ENCODE results near the gene ETS1. TPM values are rescaled to one million over a fixed set of nuclear protein-coding genes. Genes with fewer than 3 reads are reported as not detected.

ETS1 gene
- total RNA-seq, 1 experiment from 2014 or later = 1.1 TPM

DNA sequence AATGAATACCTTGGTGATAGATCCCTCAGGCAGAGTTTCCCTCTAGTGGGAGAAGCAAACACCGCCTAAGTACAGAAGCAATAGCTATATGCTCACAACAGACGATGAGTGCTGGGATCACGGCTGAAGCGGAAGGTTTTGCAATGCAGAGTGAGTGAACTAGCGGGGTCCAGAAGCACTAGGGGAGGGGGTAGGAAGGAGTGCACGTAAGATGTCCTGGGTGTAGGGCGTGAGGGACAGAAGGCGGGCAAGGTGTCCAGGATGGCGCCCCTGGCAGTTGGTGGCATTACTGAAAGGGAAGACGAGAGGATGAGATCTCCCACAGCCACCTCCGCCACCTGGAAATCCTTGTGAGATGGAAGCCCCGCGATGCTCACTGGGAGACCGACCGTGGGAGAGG is 81.0 kb downstream of the ETS1 start:
- H3K36me3 Mint-ChIP-seq (ENCODE audit: insufficient read depth, unreplicated experiment) = peaks cover 7% of the 10 kb centered on the region
- peaks cover 9% of the 10 kb centered on the region for H3K4me1 Mint-ChIP-seq (ENCODE audit: low read depth, unreplicated experiment)
- H3K27me3 Mint-ChIP-seq (ENCODE audit: insufficient read depth, unreplicated experiment) = no peaks in the 10 kb centered on the region
- no peak overlapping the region for H3K4me3 ChIP-seq (ENCODE audit: low read depth, low read length)
- ChIA-PET CTCF (no interaction called here), POLR2A (no interaction called here)
- TF ChIP-seq, protein P1, sequence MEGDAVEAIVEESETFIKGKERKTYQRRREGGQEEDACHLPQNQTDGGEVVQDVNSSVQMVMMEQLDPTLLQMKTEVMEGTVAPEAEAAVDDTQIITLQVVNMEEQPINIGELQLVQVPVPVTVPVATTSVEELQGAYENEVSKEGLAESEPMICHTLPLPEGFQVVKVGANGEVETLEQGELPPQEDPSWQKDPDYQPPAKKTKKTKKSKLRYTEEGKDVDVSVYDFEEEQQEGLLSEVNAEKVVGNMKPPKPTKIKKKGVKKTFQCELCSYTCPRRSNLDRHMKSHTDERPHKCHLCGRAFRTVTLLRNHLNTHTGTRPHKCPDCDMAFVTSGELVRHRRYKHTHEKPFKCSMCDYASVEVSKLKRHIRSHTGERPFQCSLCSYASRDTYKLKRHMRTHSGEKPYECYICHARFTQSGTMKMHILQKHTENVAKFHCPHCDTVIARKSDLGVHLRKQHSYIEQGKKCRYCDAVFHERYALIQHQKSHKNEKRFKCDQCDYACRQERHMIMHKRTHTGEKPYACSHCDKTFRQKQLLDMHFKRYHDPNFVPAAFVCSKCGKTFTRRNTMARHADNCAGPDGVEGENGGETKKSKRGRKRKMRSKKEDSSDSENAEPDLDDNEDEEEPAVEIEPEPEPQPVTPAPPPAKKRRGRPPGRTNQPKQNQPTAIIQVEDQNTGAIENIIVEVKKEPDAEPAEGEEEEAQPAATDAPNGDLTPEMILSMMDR (IDR thresholded peaks at IDR 0.05; ENCODE audit: insufficient read depth in 1 of 2, low read depth in 1 of 2, low read length in 1 of 2, severe bottlenecking in 1 of 2, unreplicated experiment in 1 of 2) = no peak
- H3K4me3 Mint-ChIP-seq (ENCODE audit: unreplicated experiment) = no peak overlapping the region
- no peaks in the 10 kb centered on the region for H3K36me3 ChIP-seq (ENCODE audit: control insufficient read depth, insufficient read depth, low read length)
- DNase-seq = no peak
- no peaks in the 10 kb centered on the region for H3K9me3 Mint-ChIP-seq (ENCODE audit: unreplicated experiment)
- H3K9me3 ChIP-seq = no peaks in the 10 kb centered on the region
- BruUV-seq (replicated peaks) = no TSS peak
- no peaks in the 10 kb centered on the region; the same call in 1 of the 2 replicates for H3K4me1 ChIP-seq
- peak overlapping the region; percentile 42 for H3K27ac Mint-ChIP-seq (ENCODE audit: unreplicated experiment)
- intact Hi-C loops (cut with micrococcal nuclease; ENCODE audit: unreplicated experiment) = no loop called here
- no peaks in the 10 kb centered on the region for H3K27me3 ChIP-seq (replicated peaks; ENCODE audit: control insufficient read depth, insufficient read depth, low read length)

DNA sequence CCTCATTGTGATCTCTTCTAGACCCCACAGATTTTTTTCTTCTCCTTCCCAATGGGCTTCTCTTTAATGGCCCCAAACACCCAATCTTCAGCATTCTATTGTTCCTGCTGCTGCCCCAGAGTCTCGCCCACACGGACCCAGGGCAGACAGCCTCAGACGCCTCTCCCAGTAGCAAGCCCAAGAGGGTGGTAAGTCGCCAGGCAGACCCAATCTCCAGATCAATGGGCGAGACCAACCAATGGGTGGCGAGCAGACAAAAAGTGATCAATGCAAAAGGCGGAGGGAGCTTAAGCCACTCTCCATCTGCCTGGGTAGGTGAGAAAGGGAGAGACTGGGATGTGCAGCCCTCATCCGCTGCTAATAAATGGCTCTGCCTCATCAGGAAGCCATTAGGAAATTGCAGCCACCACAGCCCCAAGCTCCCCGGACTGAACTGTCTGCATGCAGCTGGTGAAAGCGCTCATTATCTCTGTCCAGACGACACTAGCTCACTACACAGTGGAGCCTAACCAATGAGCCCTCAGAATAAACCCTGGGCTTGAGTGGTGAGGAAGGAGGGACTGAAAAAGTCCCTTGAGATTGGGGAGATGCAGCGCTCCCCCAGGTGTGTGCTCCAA is 81.8 kb downstream of the ETS1 start:
- no peaks in the 10 kb centered on the region for H3K36me3 ChIP-seq (ENCODE audit: control insufficient read depth, insufficient read depth, low read length)
- no peaks in the 10 kb centered on the region; the same call in 1 of the 2 replicates for H3K4me1 ChIP-seq
- Mint-ChIP-seq H3K4me1 (ENCODE audit: low read depth, unreplicated experiment) (peaks cover 9% of the 10 kb centered on the region), H3K27me3 (ENCODE audit: insufficient read depth, unreplicated experiment) (no peaks in the 10 kb centered on the region), H3K9me3 (ENCODE audit: unreplicated experiment) (no peaks in the 10 kb centered on the region), H3K4me3 (ENCODE audit: unreplicated experiment) (no peak overlapping the region), H3K36me3 (ENCODE audit: insufficient read depth, unreplicated experiment) (peaks cover 7% of the 10 kb centered on the region), H3K27ac (ENCODE audit: unreplicated experiment) (no peak overlapping the region)
- no peaks in the 10 kb centered on the region for H3K9me3 ChIP-seq
- intact Hi-C loops (cut with micrococcal nuclease; ENCODE audit: unreplicated experiment) = no loop called here
- POLR2A ChIA-PET = no interaction called here
- H3K27me3 ChIP-seq (replicated peaks; ENCODE audit: control insufficient read depth, insufficient read depth, low read length) = no peaks in the 10 kb centered on the region
- no TSS peak for BruUV-seq (replicated peaks)
- no peak overlapping the region for H3K4me3 ChIP-seq (ENCODE audit: low read depth, low read length)
- TF ChIP-seq, protein P1 (IDR thresholded peaks at IDR 0.05; ENCODE audit: insufficient read depth in 1 of 2, low read depth in 1 of 2, low read length in 1 of 2, severe bottlenecking in 1 of 2, unreplicated experiment in 1 of 2) = no peak
- no peak for DNase-seq
- CTCF ChIA-PET = no interaction called here

DNA sequence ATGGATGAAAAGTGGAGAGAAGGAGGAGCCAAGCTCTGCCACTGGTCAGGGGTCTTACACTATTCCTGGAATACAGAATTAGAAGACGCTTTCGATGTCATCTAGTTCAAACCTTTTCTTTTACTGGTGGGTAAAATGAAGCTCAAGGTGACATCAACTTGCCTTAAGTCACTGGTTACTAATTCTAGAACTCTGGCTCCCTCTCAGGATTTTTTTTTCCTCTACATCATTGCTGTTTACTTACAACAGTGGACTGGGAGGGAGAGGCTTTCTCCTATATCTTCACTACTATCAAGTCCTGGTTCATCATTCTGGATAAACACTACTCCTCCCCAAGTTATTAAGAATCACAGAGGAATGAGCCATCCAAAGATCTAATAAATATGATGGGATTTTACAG is 82.9 kb downstream of the ETS1 start:
- peaks cover 7% of the 10 kb centered on the region for H3K36me3 Mint-ChIP-seq (ENCODE audit: insufficient read depth, unreplicated experiment)
- H3K9me3 Mint-ChIP-seq (ENCODE audit: unreplicated experiment) = no peaks in the 10 kb centered on the region
- TF ChIP-seq, protein P1 (IDR thresholded peaks at IDR 0.05; ENCODE audit: insufficient read depth in 1 of 2, low read depth in 1 of 2, low read length in 1 of 2, severe bottlenecking in 1 of 2, unreplicated experiment in 1 of 2) = no peak
- no peak overlapping the region for H3K27ac Mint-ChIP-seq (ENCODE audit: unreplicated experiment)
- Histone ChIP-seq H3K9me3 (no peaks in the 10 kb centered on the region), H3K4me3 (ENCODE audit: low read depth, low read length) (no peak overlapping the region), H3K36me3 (ENCODE audit: control insufficient read depth, insufficient read depth, low read length) (no peaks in the 10 kb centered on the region), H3K4me1 (no peaks in the 10 kb centered on the region; the same call in 1 of the 2 replicates), H3K27me3 (replicated peaks; ENCODE audit: control insufficient read depth, insufficient read depth, low read length) (no peaks in the 10 kb centered on the region)
- peaks cover 9% of the 10 kb centered on the region for H3K4me1 Mint-ChIP-seq (ENCODE audit: low read depth, unreplicated experiment)
- intact Hi-C loops (cut with micrococcal nuclease; ENCODE audit: unreplicated experiment) = no loop called here
- CTCF ChIA-PET = no interaction called here
- no peak overlapping the region for H3K4me3 Mint-ChIP-seq (ENCODE audit: unreplicated experiment)
- BruUV-seq (replicated peaks) = no TSS peak
- peaks cover 3% of the 10 kb centered on the region for H3K27me3 Mint-ChIP-seq (ENCODE audit: insufficient read depth, unreplicated experiment)
- no peak for DNase-seq
- POLR2A ChIA-PET = no interaction called here

All from Caco-2 (cell line).